Loucy (cell line): ENCODE measurements around the gene CRTAC1.

Source experiments
- H2AFZ ChIP-seq: fragments of 200-600 bp; sonication (generic); 2 replicates; pipeline ENCODE4 v1.6.0; 2016; ENCODE audit warnings: antibody characterized with exemption, mild to moderate bottlenecking, low read length, moderate library complexity
- H3F3A ChIP-seq: fragments of 200-600 bp; 2 replicates; pipeline ENCODE4 v1.6.0; 2016; ENCODE audit warnings: antibody characterized with exemption, low read depth, mild to moderate bottlenecking
- H3K27me3 ChIP-seq: fragments of 200-600 bp; sonication (generic); 2 replicates; pipeline ENCODE4 v1.6.1; 2014; ENCODE audit warnings: low read length, mild to moderate bottlenecking; ENCODE audit not compliant: insufficient read depth, poor library complexity, severe bottlenecking
- H3K36me3 ChIP-seq: fragments of 200-600 bp; sonication (generic); 2 replicates; pipeline ENCODE4 v1.6.1; 2016; ENCODE audit warnings: low read length; ENCODE audit not compliant: insufficient read depth
- H3K4me1 ChIP-seq: fragments of 200-600 bp; sonication (generic); 2 replicates; pipeline ENCODE4 v1.5.1; 2014; ENCODE audit warnings: low read length, mild to moderate bottlenecking; ENCODE audit not compliant: insufficient read depth, poor library complexity, severe bottlenecking
- H3K4me2 ChIP-seq: fragments of 200-600 bp; sonication (generic); 2 replicates; pipeline ENCODE4 v1.6.0; 2014; ENCODE audit warnings: antibody characterized with exemption, low read length, low read depth, mild to moderate bottlenecking; ENCODE audit not compliant: poor library complexity, severe bottlenecking
- H3K4me3 ChIP-seq: fragments of 200-600 bp; sonication (generic); 2 replicates; pipeline ENCODE4 v1.5.1; 2014; ENCODE audit warnings: low read length, mild to moderate bottlenecking, mixed read lengths; ENCODE audit not compliant: poor library complexity, severe bottlenecking
- H3K79me2 ChIP-seq: fragments of 200-600 bp; sonication (generic); 2 replicates; pipeline ENCODE4 v1.6.1; 2014; ENCODE audit warnings: low read length; ENCODE audit not compliant: insufficient read depth
- H3K9ac ChIP-seq: fragments of 200-600 bp; sonication (generic); 2 replicates; pipeline ENCODE4 v1.6.0; 2014; ENCODE audit warnings: mild to moderate bottlenecking, low read depth, low read length, moderate library complexity; ENCODE audit not compliant: poor library complexity, severe bottlenecking
- H3K9me2 ChIP-seq: fragments of 200-600 bp; sonication (generic); replicated peaks from 2 replicates; pipeline ENCODE4 v1.6.1; 2016; ENCODE audit warnings: low read depth, low read length, mixed read lengths
- H3K9me3 ChIP-seq: fragments of 200-600 bp; sonication (generic); 2 replicates; pipeline ENCODE4 v1.6.1; 2014; ENCODE audit warnings: mild to moderate bottlenecking, antibody characterized with exemption, low read length, low read depth; ENCODE audit not compliant: insufficient read depth
- H4K20me1 ChIP-seq: fragments of 200-600 bp; sonication (generic); 2 replicates; pipeline ENCODE4 v1.6.0; 2014; ENCODE audit warnings: antibody characterized with exemption, low read length, mild to moderate bottlenecking; ENCODE audit not compliant: insufficient read depth, poor library complexity, severe bottlenecking
- CTCF ChIP-seq: fragments of 200-600 bp; sonication (generic); conservative IDR thresholded peaks from 2 replicates; pipeline ENCODE4 v1.5.1; 2014; ENCODE audit warnings: mild to moderate bottlenecking, antibody characterized with exemption, low read length
- EZH2phosphoT487 ChIP-seq: fragments of 200-600 bp; IDR thresholded peaks from 2 replicates; pipeline ENCODE4 v1.6.1; 2018; ENCODE audit warnings: antibody characterized with exemption, mild to moderate bottlenecking, moderate library complexity, borderline replicate concordance

Gene CRTAC1

GRCh38 chr10:97895084-97895483 is 135.3 kb downstream of the CRTAC1 start:
- H3K9me2 ChIP-seq = no peaks in the 10 kb centered on the region
- H3K9ac ChIP-seq = no peak overlapping the region
- H2AFZ ChIP-seq = no peak overlapping the region
- H3K4me2 ChIP-seq = no peak overlapping the region
- H4K20me1 ChIP-seq = no peaks in the 10 kb centered on the region
- H3K79me2 ChIP-seq = no peaks in the 10 kb centered on the region
- H3K9me3 ChIP-seq = no peaks in the 10 kb centered on the region
- no peak for TF ChIP-seq CTCF
- no peak for TF ChIP-seq EZH2phosphoT487
- H3K4me3 ChIP-seq = no peak overlapping the region
- no peaks in the 10 kb centered on the region for H3K27me3 ChIP-seq
- H3F3A ChIP-seq = no peaks in the 10 kb centered on the region
- H3K4me1 ChIP-seq = no peaks in the 10 kb centered on the region
- H3K36me3 ChIP-seq = no peaks in the 10 kb centered on the region

- H3K9ac ChIP-seq = no peak overlapping the region
- no peak overlapping the region for H2AFZ ChIP-seq
- no peaks in the 10 kb centered on the region for H4K20me1 ChIP-seq
- no peak for TF ChIP-seq CTCF
- TF ChIP-seq EZH2phosphoT487 = no peak
- H3K4me1 ChIP-seq = no peaks in the 10 kb centered on the region
- H3K4me2 ChIP-seq = no peak overlapping the region
- H3K4me3 ChIP-seq = no peak overlapping the region
- no peaks in the 10 kb centered on the region for H3K79me2 ChIP-seq
- no peaks in the 10 kb centered on the region for H3F3A ChIP-seq
- H3K9me3 ChIP-seq = no peaks in the 10 kb centered on the region
- no peaks in the 10 kb centered on the region for H3K27me3 ChIP-seq
- H3K9me2 ChIP-seq = no peaks in the 10 kb centered on the region
- no peaks in the 10 kb centered on the region for H3K36me3 ChIP-seq
These were observed 136.3 kb downstream of the CRTAC1 start for GRCh38 chr10:97894092-97894491.

GRCh38 chr10:97892939-97893338 is 137.5 kb downstream of the CRTAC1 start:
- H3K9ac ChIP-seq = no peak overlapping the region
- H3K79me2 ChIP-seq = no peaks in the 10 kb centered on the region
- no peaks in the 10 kb centered on the region for H3K9me3 ChIP-seq
- H3K4me1 ChIP-seq = no peaks in the 10 kb centered on the region
- H4K20me1 ChIP-seq = no peaks in the 10 kb centered on the region
- H2AFZ ChIP-seq = no peak overlapping the region
- no peaks in the 10 kb centered on the region for H3K36me3 ChIP-seq
- TF ChIP-seq EZH2phosphoT487 (no peak), CTCF (no peak)
- no peak overlapping the region for H3K4me2 ChIP-seq
- H3F3A ChIP-seq = no peaks in the 10 kb centered on the region
- no peaks in the 10 kb centered on the region for H3K9me2 ChIP-seq
- no peaks in the 10 kb centered on the region for H3K27me3 ChIP-seq
- no peak overlapping the region for H3K4me3 ChIP-seq
